Prostate gland (tissue), 2 donors: Measurements from ENCODE around the gene CCDC18. TPM values are rescaled to one million over a fixed set of nuclear protein-coding genes. Genes with fewer than 3 reads are reported as not detected.

Source experiments
- DNase-seq: peaks from one replicate; pipeline ENCODE4 v3.0.0-alpha.2; 2019; ENCODE audit warnings: low spot score
- H3K27ac ChIP-seq, 2 donors: fragments of 200-600 bp; sonication (generic); 2 replicates each; pipeline ENCODE4 v1.5.1; 2017 to 2019
- H3K27me3 ChIP-seq: fragments of 200-600 bp; sonication (generic); replicated peaks from 2 replicates; pipeline ENCODE4 v1.5.1; 2019; ENCODE audit not compliant: insufficient read depth
- H3K36me3 ChIP-seq, 2 donors: fragments of 200-600 bp; sonication (generic); 1 replicate in 1 of 2; 2 replicates in 1 of 2; pipeline versions ENCODE4 v1.5.1 to v1.8.1; 2017 to 2019
- H3K4me1 ChIP-seq: fragments of 200-600 bp; sonication (generic); replicated peaks from 2 replicates; pipeline ENCODE4 v1.5.1; 2019
- H3K4me3 ChIP-seq, 2 donors: fragments of 200-600 bp; sonication (generic); 2 replicates each; pipeline ENCODE4 v1.5.1; 2017 to 2019
- H3K9me3 ChIP-seq: fragments of 200-600 bp; sonication (generic); 2 replicates; pipeline ENCODE4 v1.5.1; 2017
- POLR2A ChIP-seq: fragments of 450-650 bp; IDR thresholded peaks from one replicate; pipeline ENCODE4 v1.6.1; 2016; ENCODE audit warnings: antibody characterized with exemption, mild to moderate bottlenecking
- POLR2AphosphoS5 ChIP-seq: sonication (generic); formaldehyde crosslinking; IDR thresholded peaks from one replicate; pipeline ENCODE4 v1.6.1; 2017; ENCODE audit warnings: antibody characterized with exemption
- WGBS: methylation state at CpG from one replicate; pipeline ENCODE4 v1.1.5; 2018; 5-methylcytosine and 5-hydroxymethylcytosine counted together
- intact Hi-C: fragments of 100-400 bp; cut with DNase I; formaldehyde crosslinking; loops from one replicate; pipeline ENCODE4 v1.14.2; 2022
- total RNA-seq, 2 donors: library from RNA; depleted of rRNA; stranded (reverse); fragments of >200 nt; gene quantifications; one replicate each; pipeline ENCODE4 v1.1.0, GENCODE V29; 2016
- TF ChIP-seq, protein P1 (sequence below), 4 experiments: fragments of 200-600 bp in 2 of 4; fragments of 450-650 bp in 2 of 4; sonication (generic) in 2 of 4; IDR thresholded peaks; 1 replicate in 3 of 4; 2 replicates in 1 of 4; pipeline ENCODE4 v1.5.1; 2016 to 2019; ENCODE audit warnings: antibody characterized with exemption in 4 of 4, mild to moderate bottlenecking in 2 of 4, moderate library complexity in 2 of 4

Gene CCDC18
- total RNA-seq, 2 donors from 2014 or later = 12.0 to 12.7 TPM

DNA sequence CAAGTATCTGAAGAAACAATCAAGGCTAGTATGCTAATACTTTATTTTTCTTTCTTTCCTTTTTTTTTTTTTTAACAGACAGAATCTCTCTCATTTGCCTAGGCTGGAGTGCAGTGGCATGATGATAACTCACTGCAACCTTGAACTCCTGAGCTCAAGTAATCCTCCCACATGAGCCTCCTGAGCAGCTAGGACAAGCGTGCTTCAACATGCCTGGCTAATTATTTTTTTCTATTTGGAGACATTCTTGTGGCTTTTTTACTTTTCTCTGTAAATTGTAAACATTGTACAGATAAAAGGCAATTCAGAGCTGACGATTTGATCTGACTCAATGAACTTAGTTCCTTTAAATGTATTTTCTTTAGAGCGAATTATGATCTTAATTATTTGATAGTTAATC, 41.4 kb downstream of the CCDC18 start:
- TF ChIP-seq POLR2A (no peak), POLR2AphosphoS5 (no peak)
- TF ChIP-seq, protein P1, sequence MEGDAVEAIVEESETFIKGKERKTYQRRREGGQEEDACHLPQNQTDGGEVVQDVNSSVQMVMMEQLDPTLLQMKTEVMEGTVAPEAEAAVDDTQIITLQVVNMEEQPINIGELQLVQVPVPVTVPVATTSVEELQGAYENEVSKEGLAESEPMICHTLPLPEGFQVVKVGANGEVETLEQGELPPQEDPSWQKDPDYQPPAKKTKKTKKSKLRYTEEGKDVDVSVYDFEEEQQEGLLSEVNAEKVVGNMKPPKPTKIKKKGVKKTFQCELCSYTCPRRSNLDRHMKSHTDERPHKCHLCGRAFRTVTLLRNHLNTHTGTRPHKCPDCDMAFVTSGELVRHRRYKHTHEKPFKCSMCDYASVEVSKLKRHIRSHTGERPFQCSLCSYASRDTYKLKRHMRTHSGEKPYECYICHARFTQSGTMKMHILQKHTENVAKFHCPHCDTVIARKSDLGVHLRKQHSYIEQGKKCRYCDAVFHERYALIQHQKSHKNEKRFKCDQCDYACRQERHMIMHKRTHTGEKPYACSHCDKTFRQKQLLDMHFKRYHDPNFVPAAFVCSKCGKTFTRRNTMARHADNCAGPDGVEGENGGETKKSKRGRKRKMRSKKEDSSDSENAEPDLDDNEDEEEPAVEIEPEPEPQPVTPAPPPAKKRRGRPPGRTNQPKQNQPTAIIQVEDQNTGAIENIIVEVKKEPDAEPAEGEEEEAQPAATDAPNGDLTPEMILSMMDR (IDR thresholded peaks at IDR 0.05) = no peak
- intact Hi-C loops = no loop called here
- 83% methylated on average over 3 of the region's 3 CpGs for WGBS
- no peak overlapping the region for H3K4me3 ChIP-seq
- no peaks in the 10 kb centered on the region for H3K27me3 ChIP-seq
- no peaks in the 10 kb centered on the region for H3K9me3 ChIP-seq
- H3K4me1 ChIP-seq = no peaks in the 10 kb centered on the region
- no peaks in the 10 kb centered on the region for H3K36me3 ChIP-seq
- H3K27ac ChIP-seq = no peak overlapping the region
- DNase-seq = no peak

DNA sequence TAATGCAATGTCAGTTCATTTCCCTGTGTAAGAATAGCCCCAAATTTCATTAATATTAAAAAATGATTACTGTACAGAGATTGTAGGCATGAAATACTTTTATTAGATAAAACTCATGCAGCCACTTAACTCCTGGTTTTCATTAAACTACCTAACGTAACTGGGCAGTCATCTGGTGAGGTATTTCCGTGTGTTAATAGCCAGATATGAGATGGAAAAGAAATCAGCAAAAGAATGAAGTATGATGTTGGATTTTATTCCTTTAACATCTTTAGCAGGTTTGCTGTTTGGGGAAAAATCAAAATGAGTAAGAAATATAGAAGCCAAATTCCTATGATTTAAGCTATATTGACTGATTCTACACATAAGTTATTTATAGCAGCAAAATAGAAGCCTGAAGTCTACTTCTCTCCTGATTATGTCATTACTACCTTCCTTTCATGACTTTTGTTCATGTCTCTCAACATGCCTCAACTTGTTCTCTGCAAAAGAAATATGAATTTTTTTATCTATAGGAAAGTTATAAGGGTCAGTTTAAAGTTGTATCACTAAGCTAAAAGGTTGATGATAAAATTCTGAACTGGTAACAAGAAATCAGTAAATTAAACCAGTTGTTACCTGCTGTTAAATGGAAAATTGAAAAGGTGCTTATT, 42.6 kb downstream of the CCDC18 start:
- H3K4me3 ChIP-seq = no peak overlapping the region
- 90% methylated on average over 2 of the region's 2 CpGs for WGBS
- no peaks in the 10 kb centered on the region for H3K4me1 ChIP-seq
- DNase-seq = no peak
- no peaks in the 10 kb centered on the region for H3K36me3 ChIP-seq
- no peak for TF ChIP-seq POLR2AphosphoS5
- TF ChIP-seq, protein P1 (IDR thresholded peaks at IDR 0.05) = no peak
- TF ChIP-seq POLR2A = no peak
- no peaks in the 10 kb centered on the region for H3K9me3 ChIP-seq
- H3K27ac ChIP-seq = no peak overlapping the region
- H3K27me3 ChIP-seq = no peaks in the 10 kb centered on the region
- intact Hi-C loops = no loop called here

DNA sequence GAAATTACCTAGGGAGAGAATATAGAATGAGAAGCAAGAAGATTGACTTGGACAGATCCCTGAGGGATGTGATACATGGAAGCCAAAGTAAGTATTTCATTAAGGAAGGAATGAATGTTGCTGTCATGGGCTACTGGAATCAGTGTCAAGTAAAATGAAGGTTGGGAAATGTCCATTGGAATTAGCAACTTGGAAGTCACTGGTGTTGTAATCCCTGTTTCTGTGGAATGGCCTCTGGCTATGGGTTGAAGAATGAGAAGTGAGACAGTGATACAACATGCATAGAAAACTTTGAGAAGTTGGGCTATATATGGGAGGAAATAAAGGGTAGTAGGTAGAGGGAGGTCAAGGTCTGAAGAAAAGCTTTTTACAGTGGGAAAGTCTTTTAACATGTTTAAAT, 54.7 kb downstream of the CCDC18 start:
- no peak for DNase-seq
- Histone ChIP-seq H3K27me3 (no peaks in the 10 kb centered on the region), H3K27ac (no peak overlapping the region), H3K4me1 (no peaks in the 10 kb centered on the region), H3K4me3 (no peak overlapping the region), H3K9me3 (no peaks in the 10 kb centered on the region), H3K36me3 (no peaks in the 10 kb centered on the region)
- TF ChIP-seq, protein P1 (IDR thresholded peaks at IDR 0.05) = no peak
- TF ChIP-seq POLR2A = no peak
- no peak for TF ChIP-seq POLR2AphosphoS5
- intact Hi-C loops = no loop called here

DNA sequence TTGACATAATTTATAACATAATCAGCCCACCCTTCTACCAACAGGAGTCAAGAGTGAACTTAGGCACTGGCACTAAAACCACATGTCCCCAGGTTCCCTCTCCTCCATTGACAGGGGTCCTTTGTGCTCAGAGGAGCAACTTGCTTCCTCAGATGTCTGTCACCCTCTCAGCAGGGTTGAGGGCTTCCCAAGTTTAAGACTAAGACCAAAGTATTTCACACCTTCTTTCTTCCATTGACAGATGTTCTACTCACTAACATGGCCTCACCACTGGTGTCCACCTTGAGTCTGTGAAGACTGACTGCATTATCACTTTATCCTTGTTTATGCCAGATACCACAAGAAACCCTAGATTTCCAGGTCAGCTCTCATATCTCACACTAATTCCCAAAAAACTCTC, 56.5 kb downstream of the CCDC18 start:
- H3K4me3 ChIP-seq = no peak overlapping the region
- H3K4me1 ChIP-seq = no peaks in the 10 kb centered on the region
- TF ChIP-seq POLR2A = no peak
- no peak for TF ChIP-seq POLR2AphosphoS5
- TF ChIP-seq, protein P1 (IDR thresholded peaks at IDR 0.05) = no peak
- no peaks in the 10 kb centered on the region for H3K36me3 ChIP-seq
- H3K9me3 ChIP-seq = no peaks in the 10 kb centered on the region
- intact Hi-C loops = no loop called here
- no peak overlapping the region for H3K27ac ChIP-seq
- DNase-seq = no peak
- H3K27me3 ChIP-seq = no peaks in the 10 kb centered on the region

DNA sequence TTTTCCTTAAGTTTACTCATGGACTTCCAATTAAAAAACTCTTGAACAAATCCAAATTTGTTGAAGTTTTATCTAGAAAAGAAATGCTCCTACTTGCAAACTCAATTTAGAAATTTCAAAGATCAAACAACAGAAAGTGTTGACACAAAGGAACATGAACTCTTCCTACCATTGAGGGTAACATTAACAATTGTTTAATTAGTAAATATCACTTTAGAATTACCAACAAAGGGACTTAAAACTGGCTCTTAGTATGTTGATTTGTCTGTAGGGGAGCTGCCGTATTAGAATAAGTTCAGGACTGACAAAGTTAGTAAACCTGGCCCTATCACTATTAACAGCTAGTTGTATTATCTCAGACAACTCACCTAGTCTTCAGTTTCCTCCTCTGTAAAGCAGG, 57.9 kb downstream of the CCDC18 start:
- Histone ChIP-seq H3K36me3 (no peaks in the 10 kb centered on the region), H3K27me3 (no peaks in the 10 kb centered on the region), H3K27ac (no peak overlapping the region), H3K4me3 (no peak overlapping the region), H3K9me3 (no peaks in the 10 kb centered on the region), H3K4me1 (no peaks in the 10 kb centered on the region)
- 50% methylated on average over 1 of the region's 1 CpG for WGBS
- no peak for DNase-seq
- TF ChIP-seq POLR2A (no peak), POLR2AphosphoS5 (no peak)
- TF ChIP-seq, protein P1 (IDR thresholded peaks at IDR 0.05) = no peak
- intact Hi-C loops = no loop called here
